Chondrocyte (in vitro differentiated cells): ENCODE data around the gene CDK19. TPM values are rescaled to one million over a fixed set of nuclear protein-coding genes. Genes with fewer than 3 reads are reported as not detected.

Experiments used
- DNase-seq: peaks from one replicate; pipeline ENCODE4 v3.0.0; 2021; ENCODE audit warnings: mixed read lengths, low spot score
- H3K27ac Mint-ChIP-seq: one replicate; pipeline ENCODE4 v1.8.0; 2021; ENCODE audit warnings: mild to moderate bottlenecking, moderate library complexity, mixed read lengths; ENCODE audit not compliant: unreplicated experiment
- H3K27me3 Mint-ChIP-seq: 2 replicates; pipeline ENCODE4 v1.8.0; 2021; ENCODE audit warnings: low read depth, mixed read lengths
- H3K36me3 Mint-ChIP-seq: 2 replicates; pipeline ENCODE4 v1.8.0; 2021; ENCODE audit warnings: low read depth, mixed read lengths
- H3K4me1 Mint-ChIP-seq: 2 replicates; pipeline ENCODE4 v1.8.0; 2021; ENCODE audit warnings: low read depth, mild to moderate bottlenecking, mixed read lengths
- H3K4me3 Mint-ChIP-seq: one replicate; pipeline ENCODE4 v1.8.0; 2021; ENCODE audit warnings: mild to moderate bottlenecking, moderate library complexity, mixed read lengths; ENCODE audit not compliant: unreplicated experiment
- H3K9me3 Mint-ChIP-seq: 2 replicates; pipeline ENCODE4 v1.8.0; 2021; ENCODE audit warnings: low read depth, mixed read lengths
- total RNA-seq: library from RNA; stranded (reverse); gene quantifications from 3 replicates; pipeline ENCODE4 v1.2.1, GENCODE V29; 2021
- TF ChIP-seq, protein P1 (sequence below): fragments of 200-600 bp; sonication (generic); IDR thresholded peaks from 2 replicates; pipeline ENCODE4 v1.5.0; 2021; ENCODE audit warnings: antibody characterized with exemption, mild to moderate bottlenecking, moderate library complexity

CDK19 gene
- total RNA-seq, 1 donor from 2014 or later, result 21.6 TPM

DNA sequence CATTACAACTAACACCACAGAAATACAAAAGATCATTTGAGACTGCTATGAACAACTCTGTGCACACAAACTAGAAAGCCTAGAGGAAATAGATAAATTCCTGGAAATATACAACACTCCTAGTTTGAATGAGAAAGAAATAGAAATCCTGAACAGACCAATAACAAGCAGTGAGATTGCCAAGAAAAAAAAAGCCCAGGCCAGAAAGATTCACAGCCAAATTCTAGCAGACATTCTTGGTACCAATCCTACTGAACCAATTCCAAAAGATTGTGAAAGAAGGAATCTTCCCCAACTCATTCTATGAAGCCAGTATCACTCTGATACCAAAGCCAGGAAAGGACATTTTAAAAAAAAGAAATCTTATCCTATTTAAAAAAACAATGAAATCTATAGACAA, 7.0 kb upstream of the CDK19 start:
- Mint-ChIP-seq H3K4me1 (peaks cover 5% of the 10 kb centered on the region), H3K4me3 (no peak overlapping the region), H3K27ac (no peak overlapping the region), H3K9me3 (no peaks in the 10 kb centered on the region), H3K36me3 (no peaks in the 10 kb centered on the region), H3K27me3 (no peaks in the 10 kb centered on the region)
- TF ChIP-seq, protein P1, sequence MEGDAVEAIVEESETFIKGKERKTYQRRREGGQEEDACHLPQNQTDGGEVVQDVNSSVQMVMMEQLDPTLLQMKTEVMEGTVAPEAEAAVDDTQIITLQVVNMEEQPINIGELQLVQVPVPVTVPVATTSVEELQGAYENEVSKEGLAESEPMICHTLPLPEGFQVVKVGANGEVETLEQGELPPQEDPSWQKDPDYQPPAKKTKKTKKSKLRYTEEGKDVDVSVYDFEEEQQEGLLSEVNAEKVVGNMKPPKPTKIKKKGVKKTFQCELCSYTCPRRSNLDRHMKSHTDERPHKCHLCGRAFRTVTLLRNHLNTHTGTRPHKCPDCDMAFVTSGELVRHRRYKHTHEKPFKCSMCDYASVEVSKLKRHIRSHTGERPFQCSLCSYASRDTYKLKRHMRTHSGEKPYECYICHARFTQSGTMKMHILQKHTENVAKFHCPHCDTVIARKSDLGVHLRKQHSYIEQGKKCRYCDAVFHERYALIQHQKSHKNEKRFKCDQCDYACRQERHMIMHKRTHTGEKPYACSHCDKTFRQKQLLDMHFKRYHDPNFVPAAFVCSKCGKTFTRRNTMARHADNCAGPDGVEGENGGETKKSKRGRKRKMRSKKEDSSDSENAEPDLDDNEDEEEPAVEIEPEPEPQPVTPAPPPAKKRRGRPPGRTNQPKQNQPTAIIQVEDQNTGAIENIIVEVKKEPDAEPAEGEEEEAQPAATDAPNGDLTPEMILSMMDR, result no peak
- no peak for DNase-seq

DNA sequence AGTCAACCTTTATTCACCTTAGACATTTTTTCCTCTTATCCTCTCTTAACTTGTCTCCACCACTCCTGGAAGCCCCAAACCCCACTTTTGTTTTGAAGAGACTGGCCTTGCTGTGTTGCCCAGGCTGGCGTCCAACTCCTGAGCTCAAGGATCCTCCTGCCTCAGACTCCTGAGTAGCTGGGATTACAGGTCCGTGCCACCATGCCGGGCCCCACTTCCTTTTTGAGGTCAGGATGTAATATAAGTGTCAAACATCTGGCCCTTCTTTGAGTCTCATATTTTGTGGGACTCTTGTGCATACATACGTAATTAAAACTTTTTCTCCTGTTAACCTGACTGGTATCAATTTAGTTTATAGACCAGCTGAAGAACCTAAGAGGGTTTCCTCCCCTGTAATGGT, 1.4 kb upstream of the CDK19 start:
- H3K27ac Mint-ChIP-seq, result peak overlapping the region; percentile 99
- H3K4me1 Mint-ChIP-seq, result peaks cover 21% of the 10 kb centered on the region
- no peaks in the 10 kb centered on the region for H3K9me3 Mint-ChIP-seq
- peaks cover 1% of the 10 kb centered on the region for H3K36me3 Mint-ChIP-seq
- TF ChIP-seq, protein P1, result no peak
- H3K27me3 Mint-ChIP-seq, result no peaks in the 10 kb centered on the region
- peak overlapping the region; percentile 99 for H3K4me3 Mint-ChIP-seq
- no peak for DNase-seq

DNA sequence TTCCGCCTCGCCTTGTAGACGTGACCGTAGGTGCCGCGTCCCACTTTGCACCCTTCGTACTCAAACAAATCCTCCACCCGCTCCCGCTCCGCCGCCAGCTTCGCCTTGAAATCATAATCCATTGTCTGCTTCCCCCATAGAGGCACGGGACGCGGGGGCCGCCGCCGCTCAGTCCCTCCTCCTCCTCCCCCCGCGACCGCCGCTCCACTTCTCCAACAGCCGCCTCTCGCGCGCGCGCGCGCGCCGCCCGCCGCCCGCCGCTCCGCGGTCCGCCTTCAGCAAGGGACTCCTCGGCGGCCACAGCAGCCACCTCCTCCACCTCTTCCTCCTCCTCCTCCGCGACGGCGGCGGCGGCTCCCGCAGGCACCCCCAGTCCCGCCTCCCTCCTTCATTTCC, 256 bp downstream of the CDK19 start:
- TF ChIP-seq, protein P1, result no peak
- Mint-ChIP-seq H3K4me1 (peaks cover 21% of the 10 kb centered on the region), H3K36me3 (peaks cover 1% of the 10 kb centered on the region), H3K27ac (peak overlapping the region; percentile 99), H3K9me3 (peaks cover under 1% of the 10 kb centered on the region), H3K27me3 (no peaks in the 10 kb centered on the region), H3K4me3 (peak overlapping the region; percentile 99)
- peak; percentile 91 for DNase-seq

GRCh38 chr6:110814102-110815014, 911 bp downstream of the CDK19 start:
- no peak for DNase-seq
- H3K27me3 Mint-ChIP-seq, result no peaks in the 10 kb centered on the region
- peak overlapping the region; percentile 99 for H3K27ac Mint-ChIP-seq
- H3K36me3 Mint-ChIP-seq, result peaks cover 1% of the 10 kb centered on the region
- H3K4me3 Mint-ChIP-seq, result peak overlapping the region; percentile 99
- H3K4me1 Mint-ChIP-seq, result peaks cover 21% of the 10 kb centered on the region
- peaks cover 5% of the 10 kb centered on the region for H3K9me3 Mint-ChIP-seq
- TF ChIP-seq, protein P1, result no peak

GRCh38 chr6:110813338-110814101, 1.7 kb downstream of the CDK19 start:
- DNase-seq, result no peak
- TF ChIP-seq, protein P1, result no peak
- H3K27me3 Mint-ChIP-seq, result no peaks in the 10 kb centered on the region
- H3K9me3 Mint-ChIP-seq, result peaks cover 5% of the 10 kb centered on the region
- peak overlapping the region; percentile 99 for H3K4me3 Mint-ChIP-seq
- peaks cover 21% of the 10 kb centered on the region for H3K4me1 Mint-ChIP-seq
- H3K36me3 Mint-ChIP-seq, result peaks cover 1% of the 10 kb centered on the region
- H3K27ac Mint-ChIP-seq, result no peak overlapping the region
